Body of pancreas (tissue), 4 donors: ENCODE data around the gene HOXA9.

Experiments
- POLR2A ChIP-seq, 3 donors: fragments of 450-650 bp; IDR thresholded peaks; one replicate each; pipeline ENCODE4 v1.6.1; 2016; ENCODE audit warnings: antibody characterized with exemption in 3 of 3, mild to moderate bottlenecking in 2 of 3
- TF ChIP-seq, protein P1 (sequence below), 7 experiments: fragments of 450-650 bp in 4 of 7; fragments of 200-600 bp in 3 of 7; sonication (generic) in 3 of 7; IDR thresholded peaks; one replicate each; pipeline ENCODE4 v1.5.1; 2016 to 2019; ENCODE audit warnings: antibody characterized with exemption in 7 of 7

DNA sequence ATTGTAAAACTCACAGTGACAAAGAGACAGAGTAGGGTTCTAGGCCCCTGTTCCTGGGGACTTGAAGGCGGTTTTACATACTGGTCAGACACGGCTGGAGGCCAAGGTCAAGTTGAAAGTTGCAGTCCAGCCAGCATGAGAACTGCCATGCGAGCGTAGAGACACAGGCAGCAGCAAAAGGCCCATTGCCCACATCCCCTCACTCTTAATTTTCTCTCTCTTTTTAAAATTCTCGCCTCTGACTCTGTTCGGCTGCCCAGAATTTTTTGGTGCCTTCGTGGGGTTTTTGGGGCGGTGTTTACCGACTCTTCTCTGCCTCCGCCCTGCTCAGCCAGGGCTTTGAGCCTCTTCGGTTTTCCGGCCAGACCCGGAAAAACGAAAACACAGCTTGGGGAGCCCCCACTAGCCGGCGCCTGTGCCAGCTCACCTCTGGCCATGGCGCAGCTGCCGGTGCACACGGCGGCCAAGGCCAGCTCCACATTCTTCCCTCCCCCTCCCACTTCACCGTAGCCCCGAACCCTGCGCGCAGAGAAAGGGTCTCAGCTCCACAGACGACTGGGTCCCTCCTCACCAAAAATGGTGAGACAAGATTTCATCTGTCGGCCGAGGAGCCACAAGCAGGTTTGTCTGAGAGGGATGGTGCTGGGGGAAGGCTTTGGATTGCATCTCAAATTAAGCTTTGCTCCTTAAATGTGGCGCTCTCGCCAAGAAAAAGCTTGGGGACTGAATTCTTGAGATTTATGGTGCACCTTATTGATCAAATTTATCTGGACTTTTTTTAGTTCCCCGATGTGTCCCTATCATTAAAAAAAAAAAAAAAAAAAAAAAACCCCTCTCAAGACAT, 36.9 kb upstream of the HOXA9 start:
- no peak for TF ChIP-seq POLR2A (IDR thresholded peaks at IDR 0.05)
- TF ChIP-seq, protein P1, sequence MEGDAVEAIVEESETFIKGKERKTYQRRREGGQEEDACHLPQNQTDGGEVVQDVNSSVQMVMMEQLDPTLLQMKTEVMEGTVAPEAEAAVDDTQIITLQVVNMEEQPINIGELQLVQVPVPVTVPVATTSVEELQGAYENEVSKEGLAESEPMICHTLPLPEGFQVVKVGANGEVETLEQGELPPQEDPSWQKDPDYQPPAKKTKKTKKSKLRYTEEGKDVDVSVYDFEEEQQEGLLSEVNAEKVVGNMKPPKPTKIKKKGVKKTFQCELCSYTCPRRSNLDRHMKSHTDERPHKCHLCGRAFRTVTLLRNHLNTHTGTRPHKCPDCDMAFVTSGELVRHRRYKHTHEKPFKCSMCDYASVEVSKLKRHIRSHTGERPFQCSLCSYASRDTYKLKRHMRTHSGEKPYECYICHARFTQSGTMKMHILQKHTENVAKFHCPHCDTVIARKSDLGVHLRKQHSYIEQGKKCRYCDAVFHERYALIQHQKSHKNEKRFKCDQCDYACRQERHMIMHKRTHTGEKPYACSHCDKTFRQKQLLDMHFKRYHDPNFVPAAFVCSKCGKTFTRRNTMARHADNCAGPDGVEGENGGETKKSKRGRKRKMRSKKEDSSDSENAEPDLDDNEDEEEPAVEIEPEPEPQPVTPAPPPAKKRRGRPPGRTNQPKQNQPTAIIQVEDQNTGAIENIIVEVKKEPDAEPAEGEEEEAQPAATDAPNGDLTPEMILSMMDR (IDR thresholded peaks at IDR 0.05), result no peak
